ENCODE data around the gene DPP10.

DNA sequence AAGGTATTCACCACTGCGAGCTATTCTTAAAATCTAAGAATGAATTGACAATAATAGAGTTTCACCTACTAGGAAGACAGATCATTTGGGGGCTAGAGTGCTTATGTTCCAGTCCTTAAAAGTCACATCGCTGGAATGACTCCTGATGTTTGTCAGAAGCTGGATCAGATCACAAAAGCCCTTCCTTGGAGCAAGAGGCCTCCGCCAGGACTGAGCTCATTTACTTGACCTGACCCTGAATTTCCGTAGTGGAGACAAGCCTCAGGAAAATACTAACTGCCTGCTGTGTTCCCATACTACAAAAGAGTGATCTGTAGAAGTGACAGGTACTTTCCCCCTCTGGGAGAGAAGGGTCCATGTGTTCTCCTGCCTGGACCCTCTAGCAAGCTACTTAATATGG lies 483.9 kb downstream of the DPP10 start:
- no peak for TF ChIP-seq ZBTB7A (IDR thresholded peaks at IDR 0.05; ENCODE audit: low read depth)
- no peak for TF ChIP-seq RAD21 (IDR thresholded peaks at IDR 0.05; ENCODE audit: low read depth)
- TF ChIP-seq, protein P1, sequence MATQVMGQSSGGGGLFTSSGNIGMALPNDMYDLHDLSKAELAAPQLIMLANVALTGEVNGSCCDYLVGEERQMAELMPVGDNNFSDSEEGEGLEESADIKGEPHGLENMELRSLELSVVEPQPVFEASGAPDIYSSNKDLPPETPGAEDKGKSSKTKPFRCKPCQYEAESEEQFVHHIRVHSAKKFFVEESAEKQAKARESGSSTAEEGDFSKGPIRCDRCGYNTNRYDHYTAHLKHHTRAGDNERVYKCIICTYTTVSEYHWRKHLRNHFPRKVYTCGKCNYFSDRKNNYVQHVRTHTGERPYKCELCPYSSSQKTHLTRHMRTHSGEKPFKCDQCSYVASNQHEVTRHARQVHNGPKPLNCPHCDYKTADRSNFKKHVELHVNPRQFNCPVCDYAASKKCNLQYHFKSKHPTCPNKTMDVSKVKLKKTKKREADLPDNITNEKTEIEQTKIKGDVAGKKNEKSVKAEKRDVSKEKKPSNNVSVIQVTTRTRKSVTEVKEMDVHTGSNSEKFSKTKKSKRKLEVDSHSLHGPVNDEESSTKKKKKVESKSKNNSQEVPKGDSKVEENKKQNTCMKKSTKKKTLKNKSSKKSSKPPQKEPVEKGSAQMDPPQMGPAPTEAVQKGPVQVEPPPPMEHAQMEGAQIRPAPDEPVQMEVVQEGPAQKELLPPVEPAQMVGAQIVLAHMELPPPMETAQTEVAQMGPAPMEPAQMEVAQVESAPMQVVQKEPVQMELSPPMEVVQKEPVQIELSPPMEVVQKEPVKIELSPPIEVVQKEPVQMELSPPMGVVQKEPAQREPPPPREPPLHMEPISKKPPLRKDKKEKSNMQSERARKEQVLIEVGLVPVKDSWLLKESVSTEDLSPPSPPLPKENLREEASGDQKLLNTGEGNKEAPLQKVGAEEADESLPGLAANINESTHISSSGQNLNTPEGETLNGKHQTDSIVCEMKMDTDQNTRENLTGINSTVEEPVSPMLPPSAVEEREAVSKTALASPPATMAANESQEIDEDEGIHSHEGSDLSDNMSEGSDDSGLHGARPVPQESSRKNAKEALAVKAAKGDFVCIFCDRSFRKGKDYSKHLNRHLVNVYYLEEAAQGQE (IDR thresholded peaks at IDR 0.05; ENCODE audit: low read depth) = no peak
- no peak for TF ChIP-seq TEAD4 (IDR thresholded peaks at IDR 0.05)

Measured in Ishikawa (cell line).